Gastroesophageal sphincter (tissue), 3 donors: ENCODE measurements around the gene ALDH1A3.

Experiments used
- EP300 ChIP-seq: sonication (generic); formaldehyde crosslinking; IDR thresholded peaks from one replicate; pipeline ENCODE4 v1.6.1; 2017; ENCODE audit warnings: antibody characterized with exemption, mild to moderate bottlenecking
- POLR2AphosphoS5 ChIP-seq: sonication (generic); formaldehyde crosslinking; IDR thresholded peaks from one replicate; pipeline ENCODE4 v1.6.1; 2017; ENCODE audit warnings: antibody characterized with exemption
- TF ChIP-seq, protein P1 (sequence below), 4 experiments: fragments of 200-600 bp in 2 of 4; fragments of 450-650 bp in 2 of 4; sonication (generic) in 1 of 4; IDR thresholded peaks; one replicate each; pipeline ENCODE4 v1.5.1; 2017 to 2019; ENCODE audit warnings: antibody characterized with exemption in 4 of 4, mild to moderate bottlenecking in 2 of 4, moderate library complexity in 2 of 4

GRCh38 chr15:100951965-100952364, 72.3 kb downstream of the ALDH1A3 start:
- TF ChIP-seq, protein P1, sequence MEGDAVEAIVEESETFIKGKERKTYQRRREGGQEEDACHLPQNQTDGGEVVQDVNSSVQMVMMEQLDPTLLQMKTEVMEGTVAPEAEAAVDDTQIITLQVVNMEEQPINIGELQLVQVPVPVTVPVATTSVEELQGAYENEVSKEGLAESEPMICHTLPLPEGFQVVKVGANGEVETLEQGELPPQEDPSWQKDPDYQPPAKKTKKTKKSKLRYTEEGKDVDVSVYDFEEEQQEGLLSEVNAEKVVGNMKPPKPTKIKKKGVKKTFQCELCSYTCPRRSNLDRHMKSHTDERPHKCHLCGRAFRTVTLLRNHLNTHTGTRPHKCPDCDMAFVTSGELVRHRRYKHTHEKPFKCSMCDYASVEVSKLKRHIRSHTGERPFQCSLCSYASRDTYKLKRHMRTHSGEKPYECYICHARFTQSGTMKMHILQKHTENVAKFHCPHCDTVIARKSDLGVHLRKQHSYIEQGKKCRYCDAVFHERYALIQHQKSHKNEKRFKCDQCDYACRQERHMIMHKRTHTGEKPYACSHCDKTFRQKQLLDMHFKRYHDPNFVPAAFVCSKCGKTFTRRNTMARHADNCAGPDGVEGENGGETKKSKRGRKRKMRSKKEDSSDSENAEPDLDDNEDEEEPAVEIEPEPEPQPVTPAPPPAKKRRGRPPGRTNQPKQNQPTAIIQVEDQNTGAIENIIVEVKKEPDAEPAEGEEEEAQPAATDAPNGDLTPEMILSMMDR (IDR thresholded peaks at IDR 0.05): no peak
- TF ChIP-seq EP300 (no peak), POLR2AphosphoS5 (no peak)
